Measurements from ENCODE around the gene UBE2N.

Gene UBE2N

GRCh38 chr12:93441617-93442410 is at the start of gene UBE2N:
Gene UBE2N, minus strand, starts transcription at chr12:93441947. Its CDS starts 63 bp downstream, at chr12:93441884.
- peak; percentile 92 for DNase-seq (ENCODE audit: low spot score)

GRCh38 chr12:93484315-93484981 is 42.7 kb upstream of the UBE2N start:
- DNase-seq (ENCODE audit: low spot score) = no peak

- no peak for DNase-seq (ENCODE audit: low spot score)
These were observed 41.5 kb upstream of the UBE2N start for GRCh38 chr12:93483151-93483807.

- DNase-seq (ENCODE audit: low spot score) = no peak
These were observed 41.0 kb upstream of the UBE2N start for GRCh38 chr12:93482721-93483120.

GRCh38 chr12:93476555-93476954 is 34.8 kb upstream of the UBE2N start:
- no peak for DNase-seq (ENCODE audit: low spot score)

GRCh38 chr12:93469386-93469785 is 27.6 kb upstream of the UBE2N start:
- no peak for DNase-seq (ENCODE audit: low spot score)

GRCh38 chr12:93468008-93468371 is 26.2 kb upstream of the UBE2N start:
- no peak for DNase-seq (ENCODE audit: low spot score)

GRCh38 chr12:93467351-93468007 is 25.7 kb upstream of the UBE2N start, which contains the start of gene MRPL42:
Gene MRPL42, plus strand, starts transcription at chr12:93467514. Its CDS starts 1,772 bp downstream, at chr12:93469286.
- peak; percentile 87 for DNase-seq (ENCODE audit: low spot score)

GRCh38 chr12:93466625-93467350 is 25.0 kb upstream of the UBE2N start:
- no peak for DNase-seq (ENCODE audit: low spot score)

- DNase-seq (ENCODE audit: low spot score) = no peak
These were observed 24.1 kb upstream of the UBE2N start for GRCh38 chr12:93465841-93466240.

GRCh38 chr12:93461503-93461902 is 19.8 kb upstream of the UBE2N start:
- DNase-seq (ENCODE audit: low spot score) = no peak

- no peak for DNase-seq (ENCODE audit: low spot score)
These were observed 19.2 kb upstream of the UBE2N start for GRCh38 chr12:93460902-93461301.

GRCh38 chr12:93460003-93460402 is 18.3 kb upstream of the UBE2N start:
- no peak for DNase-seq (ENCODE audit: low spot score)

- DNase-seq (ENCODE audit: low spot score) = no peak
These were observed 17.4 kb upstream of the UBE2N start for GRCh38 chr12:93459097-93459496.

- no peak for DNase-seq (ENCODE audit: low spot score)
These were observed 14.3 kb upstream of the UBE2N start for GRCh38 chr12:93456077-93456476.

GRCh38 chr12:93453633-93454032 is 11.9 kb upstream of the UBE2N start:
- DNase-seq (ENCODE audit: low spot score) = no peak

- DNase-seq (ENCODE audit: low spot score) = no peak
These were observed 9.8 kb upstream of the UBE2N start for GRCh38 chr12:93451423-93452158.

GRCh38 chr12:93449277-93449676 is 7.5 kb upstream of the UBE2N start:
- DNase-seq (ENCODE audit: low spot score) = no peak

- DNase-seq (ENCODE audit: low spot score) = no peak
These were observed 7.0 kb upstream of the UBE2N start for GRCh38 chr12:93448796-93449195.

GRCh38 chr12:93447555-93448290 is 6.0 kb upstream of the UBE2N start:
- peak; percentile 33 for DNase-seq (ENCODE audit: low spot score)

Data from CD4-positive, alpha-beta T cell treated with Interleukin-6 at 100 ng/mL for 8 hours (primary cell).